ENCODE measurements around the gene GPT2. TPM values are rescaled to one million over a fixed set of nuclear protein-coding genes. Genes with fewer than 3 reads are reported as not detected.
A peak's percentile ranks its signal among the peaks of the same experiment; 100 is the strongest.

The GPT2 gene
- total and polyA plus RNA-seq, 2 donors (not counting 3 experiments of a cell fraction or from before 2014, with no cell fraction given): 10.8 to 17.9 TPM

DNA sequence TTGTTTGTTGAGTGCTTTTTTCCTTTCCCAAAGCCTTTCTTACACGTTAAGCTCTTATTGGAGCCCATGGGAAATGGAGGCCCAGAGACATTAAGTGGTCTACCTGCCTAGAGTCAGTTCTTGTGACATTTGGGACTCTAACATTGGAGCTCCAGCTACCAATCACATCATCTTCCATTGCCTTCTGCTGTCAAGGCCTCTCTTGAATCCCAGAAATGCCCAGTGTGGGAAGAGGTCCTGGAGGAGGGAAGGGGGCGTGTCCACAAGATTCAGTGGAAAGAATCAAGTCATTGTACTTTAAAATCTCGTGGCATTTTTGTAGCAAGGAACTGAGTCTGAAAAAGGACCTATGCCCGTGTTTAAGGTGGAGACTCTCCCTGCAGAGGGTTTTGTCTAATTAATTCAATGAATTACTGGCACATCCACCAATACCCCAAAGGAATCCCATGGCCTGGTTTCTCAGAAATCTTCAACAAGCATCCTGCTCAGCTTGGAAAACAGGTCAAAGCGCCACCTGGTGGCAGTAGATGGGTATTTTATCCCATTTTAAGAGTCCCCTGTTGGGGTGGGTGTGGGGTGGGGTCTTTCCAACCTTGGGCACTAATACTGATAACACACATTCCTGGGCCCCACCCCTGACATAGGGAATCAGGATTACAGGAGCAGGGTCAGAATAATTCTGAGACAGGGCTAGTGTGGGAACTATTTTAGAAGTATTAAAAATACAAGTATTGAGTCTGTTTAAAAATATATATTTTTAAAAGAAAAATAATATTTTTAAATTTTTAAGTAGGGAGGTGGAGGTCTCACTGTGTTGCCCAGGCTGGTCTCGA, 24.6 kb downstream of the GPT2 start:
- ChIA-PET CTCF (interaction anchor here (0.6 to 12.9 kb wide), 31 partner anchors 9 to 1532 kb away, joined by 3 to 401 read pairs (median 5); partner anchors contain the start of genes C16orf87 and GPT2), POLR2A (no interaction called here)
- Histone ChIP-seq H3K27me3 (ENCODE audit: control insufficient read depth in 2 of 2, insufficient read depth in 2 of 2, low read length in 2 of 2) (no peaks in the 10 kb centered on the region), H2AFZ (ENCODE audit: low read depth, low read length) (no peak overlapping the region), H3K4me2 (ENCODE audit: insufficient read depth, low read length) (no peak overlapping the region), H3K4me3 (replicated peaks in 1 of 3; ENCODE audit: insufficient read depth in 1 of 3, low read depth in 1 of 3, low read length in 3 of 3) (no peak overlapping the region), H4K20me1 (replicated peaks; ENCODE audit: control insufficient read depth, extremely low read depth, insufficient read depth, low read length) (no peaks in the 10 kb centered on the region), H3K36me3 (ENCODE audit: control insufficient read depth in 2 of 2, extremely low read depth in 1 of 2, insufficient read depth in 2 of 2, low read length in 2 of 2) (peaks cover 0 to 7% of the 10 kb centered on the region in 2 experiments), H3K9me1 (replicated peaks; ENCODE audit: control insufficient read depth, extremely low read depth, insufficient read depth, low read length) (no peaks in the 10 kb centered on the region), H3K9ac (replicated peaks; ENCODE audit: extremely low read depth, insufficient read depth, low read length) (no peak overlapping the region), H3K4me1 (ENCODE audit: control insufficient read depth, extremely low read depth, insufficient read depth, low read length) (no peaks in the 10 kb centered on the region), H3K27ac (ENCODE audit: insufficient read depth, low read depth, low read length) (no peak overlapping the region), H3K79me2 (ENCODE audit: control insufficient read depth, insufficient read depth, low read length) (no peaks in the 10 kb centered on the region), H3K9me3 (replicated peaks; ENCODE audit: control insufficient read depth, insufficient read depth, low read length) (no peaks in the 10 kb centered on the region)
- peak; percentile 81 for FAIRE-seq
- dilution Hi-C loops (cut with MboI; ENCODE audit: extremely low pct_ligation_motif_present, low sequenced_read_pairs) (no loop called here), intact Hi-C loops (cut with micrococcal nuclease) (loop anchor here (1.0 to 2.0 kb wide), 4 partner anchors 20 to 219 kb away; partner anchors contain the start of genes GPT2, ORC6 and VPS35)
- DNase-seq (ENCODE audit: low read depth, low spot score): peak; percentile 66
- TF ChIP-seq CTCF (IDR thresholded peaks at IDR 0.05; ENCODE audit: extremely low read depth in 1 of 2, insufficient read depth in 1 of 2, low read depth in 1 of 2, low read length in 2 of 2) (peak; percentile 42 to 61), GATA2 (IDR thresholded peaks at IDR 0.05; ENCODE audit: insufficient read depth, insufficient read length, low read depth, low read length) (no peak)
- no TSS peak for BruUV-seq (replicated peaks)

DNA sequence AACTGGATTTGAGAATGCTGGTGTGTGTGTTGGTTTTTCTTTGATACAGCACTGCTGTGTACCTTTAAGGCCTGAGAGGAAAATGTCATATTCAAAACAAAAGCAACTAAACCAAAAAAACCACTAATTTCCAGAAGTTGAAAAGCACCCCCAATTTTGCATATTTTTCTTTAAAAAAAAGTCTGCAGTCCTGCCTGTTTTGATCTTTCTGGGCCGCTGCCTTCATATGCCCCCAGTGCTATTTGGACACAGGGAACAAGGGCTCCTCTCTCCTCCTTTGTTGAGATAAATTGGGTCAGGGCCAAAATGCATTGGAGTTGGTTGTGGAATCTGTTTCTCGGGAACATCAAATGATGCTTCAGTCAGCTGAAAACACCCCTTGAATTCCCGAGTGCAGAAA, 26.9 kb downstream of the GPT2 start:
- Histone ChIP-seq H3K27me3 (ENCODE audit: control insufficient read depth in 2 of 2, insufficient read depth in 2 of 2, low read length in 2 of 2) (no peaks in the 10 kb centered on the region), H3K27ac (ENCODE audit: insufficient read depth, low read depth, low read length) (no peak overlapping the region), H3K9me1 (replicated peaks; ENCODE audit: control insufficient read depth, extremely low read depth, insufficient read depth, low read length) (no peaks in the 10 kb centered on the region), H3K4me2 (ENCODE audit: insufficient read depth, low read length) (no peak overlapping the region), H3K9me3 (replicated peaks; ENCODE audit: control insufficient read depth, insufficient read depth, low read length) (no peaks in the 10 kb centered on the region), H3K4me3 (replicated peaks in 1 of 3; ENCODE audit: insufficient read depth in 1 of 3, low read depth in 1 of 3, low read length in 3 of 3) (no peak overlapping the region), H4K20me1 (replicated peaks; ENCODE audit: control insufficient read depth, extremely low read depth, insufficient read depth, low read length) (no peaks in the 10 kb centered on the region), H3K4me1 (ENCODE audit: control insufficient read depth, extremely low read depth, insufficient read depth, low read length) (no peaks in the 10 kb centered on the region), H3K9ac (replicated peaks; ENCODE audit: extremely low read depth, insufficient read depth, low read length) (no peak overlapping the region), H2AFZ (ENCODE audit: low read depth, low read length) (no peak overlapping the region), H3K36me3 (ENCODE audit: control insufficient read depth in 2 of 2, extremely low read depth in 1 of 2, insufficient read depth in 2 of 2, low read length in 2 of 2) (peaks cover 0 to 9% of the 10 kb centered on the region in 2 experiments), H3K79me2 (ENCODE audit: control insufficient read depth, insufficient read depth, low read length) (no peaks in the 10 kb centered on the region)
- POLR2A ChIA-PET: no interaction called here
- intact Hi-C loops (cut with micrococcal nuclease): no loop called here
- no peak for DNase-seq (ENCODE audit: low read depth, low spot score)
- TF ChIP-seq, protein P1, sequence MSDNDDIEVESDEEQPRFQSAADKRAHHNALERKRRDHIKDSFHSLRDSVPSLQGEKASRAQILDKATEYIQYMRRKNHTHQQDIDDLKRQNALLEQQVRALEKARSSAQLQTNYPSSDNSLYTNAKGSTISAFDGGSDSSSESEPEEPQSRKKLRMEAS (IDR thresholded peaks at IDR 0.05; ENCODE audit: insufficient read depth, insufficient read length): no peak
- TF ChIP-seq POLR2AphosphoS5 (IDR thresholded peaks at IDR 0.05; ENCODE audit: insufficient read depth, low read depth, low read length) (no peak), MYC (IDR thresholded peaks at IDR 0.05; ENCODE audit: low read depth, low read length) (no peak), EZH2 (IDR thresholded peaks at IDR 0.05; ENCODE audit: borderline replicate concordance, low read depth, low read length, severe bottlenecking) (no peak), POLR2A (IDR thresholded peaks at IDR 0.05; ENCODE audit: low read depth, low read length) (no peak), GATA2 (IDR thresholded peaks at IDR 0.05; ENCODE audit: insufficient read depth, insufficient read length, low read depth, low read length) (no peak), FOS (IDR thresholded peaks at IDR 0.05; ENCODE audit: borderline replicate concordance, insufficient read depth, low read length) (no peak), CTCF (IDR thresholded peaks at IDR 0.05; ENCODE audit: extremely low read depth in 1 of 2, insufficient read depth in 1 of 2, low read depth in 1 of 2, low read length in 2 of 2) (no peak), JUN (IDR thresholded peaks at IDR 0.05; ENCODE audit: borderline replicate concordance, insufficient read depth, insufficient read length, low read depth) (no peak)
- no peak for FAIRE-seq
- no TSS peak for BruUV-seq (replicated peaks)
- CTCF ChIA-PET: interaction anchor here (4.5 to 12.9 kb wide), 2 partner anchors 53 to 60 kb away, joined by 67 to 401 read pairs; no protein-coding TSS in a partner anchor
- dilution Hi-C loops (cut with MboI; ENCODE audit: extremely low pct_ligation_motif_present, low sequenced_read_pairs): no loop called here

All from endothelial cell of umbilical vein (primary cell).